Measurements from ENCODE around the gene OVCH1. TPM values are rescaled to one million over a fixed set of nuclear protein-coding genes. Genes with fewer than 3 reads are reported as not detected.

OVCH1 gene
- total RNA-seq, 2 experiments from 2014 or later, result not detected

GRCh38 chr12:29503283-29503682 lies 5.8 kb upstream of the OVCH1 start:
- Histone ChIP-seq H3K4me1 (ENCODE audit: insufficient read depth, low read length) (no peaks in the 10 kb centered on the region), H3K36me3 (ENCODE audit: insufficient read depth, low read length) (no peaks in the 10 kb centered on the region), H3K27me3 (ENCODE audit: control insufficient read depth in 1 of 2, insufficient read depth in 2 of 2, low read length in 2 of 2) (peaks cover 0 to 5% of the 10 kb centered on the region in 2 experiments), H3K9me3 (ENCODE audit: control insufficient read depth in 1 of 2, insufficient read depth in 1 of 2, low read length in 2 of 2) (no peaks in the 10 kb centered on the region), H3K4me3 (ENCODE audit: low read length) (no peak overlapping the region), H3K27ac (ENCODE audit: low read depth in 1 of 2, low read length in 2 of 2) (no peak overlapping the region)
- no peak for ATAC-seq (ENCODE audit: poor library complexity)
- Mint-ChIP-seq H3K9me3 (no peaks in the 10 kb centered on the region), H3K27me3 (peaks cover 19% of the 10 kb centered on the region), H3K27ac (no peak overlapping the region), H3K4me1 (ENCODE audit: low read depth) (no peaks in the 10 kb centered on the region), H3K4me3 (no peak overlapping the region), H3K36me3 (ENCODE audit: low read depth) (no peaks in the 10 kb centered on the region)
- ChIA-PET CTCF (no interaction called here), POLR2A (interaction anchor here (0.7 kb wide), 1 partner anchor 1639 kb away, joined by 4 read pairs; no protein-coding TSS in a partner anchor)
- no peak for DNase-seq
- intact Hi-C loops (cut with DNase I, micrococcal nuclease), result no loop called here
- TF ChIP-seq CTCF (IDR thresholded peaks at IDR 0.05), result no peak

GRCh38 chr12:29499235-29499634 lies 1.7 kb upstream of the OVCH1 start:
- POLR2A ChIA-PET, result no interaction called here

GRCh38 chr12:29492891-29493290 lies 4.6 kb downstream of the OVCH1 start:
- Histone ChIP-seq H3K9me3 (ENCODE audit: control insufficient read depth in 1 of 2, insufficient read depth in 1 of 2, low read length in 2 of 2) (no peaks in the 10 kb centered on the region), H3K27me3 (ENCODE audit: control insufficient read depth in 1 of 2, insufficient read depth in 2 of 2, low read length in 2 of 2) (peaks cover 0 to 2% of the 10 kb centered on the region in 2 experiments), H3K4me3 (ENCODE audit: low read length) (no peak overlapping the region), H3K36me3 (ENCODE audit: insufficient read depth, low read length) (no peaks in the 10 kb centered on the region), H3K4me1 (ENCODE audit: insufficient read depth, low read length) (no peaks in the 10 kb centered on the region), H3K27ac (ENCODE audit: low read depth in 1 of 2, low read length in 2 of 2) (no peak overlapping the region)
- H3K9me3 Mint-ChIP-seq, result no peaks in the 10 kb centered on the region
- no peaks in the 10 kb centered on the region for H3K36me3 Mint-ChIP-seq (ENCODE audit: low read depth)
- no peak overlapping the region for H3K4me3 Mint-ChIP-seq
- peaks cover 41% of the 10 kb centered on the region for H3K27me3 Mint-ChIP-seq
- ChIA-PET POLR2A (no interaction called here), CTCF (no interaction called here)
- no peaks in the 10 kb centered on the region for H3K4me1 Mint-ChIP-seq (ENCODE audit: low read depth)
- H3K27ac Mint-ChIP-seq, result no peak overlapping the region
- no peak for TF ChIP-seq CTCF (IDR thresholded peaks at IDR 0.05)
- intact Hi-C loops (cut with DNase I, micrococcal nuclease), result no loop called here
- DNase-seq (no peak), ATAC-seq (ENCODE audit: poor library complexity) (no peak)

More at GRCh38 chr12:29499235-29499634, 1.7 kb upstream of the OVCH1 start:
- H3K27ac ChIP-seq (ENCODE audit: low read depth in 1 of 2, low read length in 2 of 2), result no peak overlapping the region
- intact Hi-C loops (cut with DNase I, micrococcal nuclease), result no loop called here
- no peaks in the 10 kb centered on the region for H3K9me3 ChIP-seq (ENCODE audit: control insufficient read depth in 1 of 2, insufficient read depth in 1 of 2, low read length in 2 of 2)
- no peaks in the 10 kb centered on the region for H3K27me3 ChIP-seq (ENCODE audit: control insufficient read depth in 1 of 2, insufficient read depth in 2 of 2, low read length in 2 of 2)
- no peak for DNase-seq
- H3K4me3 Mint-ChIP-seq, result no peak overlapping the region
- no peaks in the 10 kb centered on the region for H3K4me1 ChIP-seq (ENCODE audit: insufficient read depth, low read length)
- H3K27ac Mint-ChIP-seq, result no peak overlapping the region
- no peak for ATAC-seq (ENCODE audit: poor library complexity)
- H3K27me3 Mint-ChIP-seq, result peaks cover 5% of the 10 kb centered on the region
- H3K36me3 Mint-ChIP-seq (ENCODE audit: low read depth), result no peaks in the 10 kb centered on the region
- no peaks in the 10 kb centered on the region for H3K4me1 Mint-ChIP-seq (ENCODE audit: low read depth)
- TF ChIP-seq CTCF (IDR thresholded peaks at IDR 0.05), result no peak
- H3K4me3 ChIP-seq (ENCODE audit: low read length), result no peak overlapping the region
- H3K36me3 ChIP-seq (ENCODE audit: insufficient read depth, low read length), result no peaks in the 10 kb centered on the region
- CTCF ChIA-PET, result no interaction called here
- no peaks in the 10 kb centered on the region for H3K9me3 Mint-ChIP-seq

All from CD4-positive, alpha-beta T cell (primary cell).